WTC11 (cell line): ENCODE results near the gene CEBPB.
"Not testable (repeated sequence)": the region's sequence is repeated elsewhere in the genome, so short reads cannot be mapped to it uniquely, and the experiment has no call there.

Experiments
- ELF4 ChIP-seq: sonication (generic); formaldehyde crosslinking; IDR thresholded peaks from 2 replicates; pipeline ENCODE4 v1.8.1; 2022; ENCODE audit warnings: low read depth, mild to moderate bottlenecking, moderate library complexity, missing genetic modification reagents
- ESRRA ChIP-seq: sonication (generic); formaldehyde crosslinking; IDR thresholded peaks from 2 replicates; pipeline ENCODE4 v1.8.1; 2022; ENCODE audit warnings: mild to moderate bottlenecking, missing genetic modification reagents, borderline replicate concordance
- FOXK1 ChIP-seq: sonication (generic); formaldehyde crosslinking; IDR thresholded peaks from 2 replicates; pipeline ENCODE4 v1.8.0; 2022; ENCODE audit warnings: mild to moderate bottlenecking, moderate library complexity, missing genetic modification reagents
- KAT7 ChIP-seq: sonication (generic); formaldehyde crosslinking; IDR thresholded peaks from 2 replicates; pipeline ENCODE4 v1.8.1; 2023; ENCODE audit warnings: missing genetic modification reagents, mild to moderate bottlenecking, borderline replicate concordance
- PRRX2 ChIP-seq: fragments of 250-450 bp; sonication (Bioruptor Pico); IDR thresholded peaks from 2 replicates; pipeline ENCODE4 v1.8.0; 2021; ENCODE audit warnings: mild to moderate bottlenecking
- SMAD3 ChIP-seq: sonication (generic); formaldehyde crosslinking; IDR thresholded peaks from 2 replicates; pipeline ENCODE4 v1.8.0; 2022; ENCODE audit warnings: missing genetic modification reagents, mild to moderate bottlenecking, borderline replicate concordance
- TF ChIP-seq, protein P1 (sequence below): sonication (generic); formaldehyde crosslinking; IDR thresholded peaks from 2 replicates; pipeline ENCODE4 v1.8.1; 2023; ENCODE audit warnings: mild to moderate bottlenecking, missing genetic modification reagents, moderate library complexity
- TF ChIP-seq, protein P2 (sequence below): fragments of 200-600 bp; IDR thresholded peaks from 2 replicates; pipeline ENCODE4 v1.8.0; 2022; ENCODE audit warnings: antibody characterized with exemption
- TF ChIP-seq, protein P3 (sequence below): sonication (generic); formaldehyde crosslinking; IDR thresholded peaks from 2 replicates; pipeline ENCODE4 v1.8.1; 2022; ENCODE audit warnings: mild to moderate bottlenecking, moderate library complexity, missing genetic modification reagents
- TF ChIP-seq, protein P4 (sequence below): sonication (generic); formaldehyde crosslinking; IDR thresholded peaks from 2 replicates; pipeline ENCODE4 v1.8.1; 2023; ENCODE audit warnings: mild to moderate bottlenecking, missing genetic modification reagents, moderate library complexity

DNA sequence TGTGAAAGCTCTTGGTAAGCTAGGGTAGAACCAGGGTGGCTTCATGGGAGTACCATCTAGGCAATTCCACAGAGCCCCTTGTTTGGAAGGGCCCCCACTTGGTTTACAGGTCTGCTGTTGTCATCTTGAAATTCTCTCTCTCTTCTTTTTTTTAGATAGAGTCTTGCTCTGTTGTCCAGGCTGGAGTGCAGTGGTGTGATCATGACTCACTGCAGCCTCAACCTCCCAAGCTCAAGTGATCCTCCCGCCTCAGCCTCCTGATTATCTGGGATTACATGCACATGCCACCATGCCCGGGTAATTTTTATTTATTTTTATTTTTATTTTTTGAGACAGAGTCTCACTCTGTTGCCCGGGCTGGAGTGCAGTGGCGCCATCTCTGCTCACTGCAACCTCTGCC is 18.2 kb downstream of the CEBPB start:
- not testable (repeated sequence) for TF ChIP-seq SMAD3, ELF4, ESRRA, PRRX2, FOXK1, KAT7 (CRISPR knock-in tag)
- TF ChIP-seq, protein P1, sequence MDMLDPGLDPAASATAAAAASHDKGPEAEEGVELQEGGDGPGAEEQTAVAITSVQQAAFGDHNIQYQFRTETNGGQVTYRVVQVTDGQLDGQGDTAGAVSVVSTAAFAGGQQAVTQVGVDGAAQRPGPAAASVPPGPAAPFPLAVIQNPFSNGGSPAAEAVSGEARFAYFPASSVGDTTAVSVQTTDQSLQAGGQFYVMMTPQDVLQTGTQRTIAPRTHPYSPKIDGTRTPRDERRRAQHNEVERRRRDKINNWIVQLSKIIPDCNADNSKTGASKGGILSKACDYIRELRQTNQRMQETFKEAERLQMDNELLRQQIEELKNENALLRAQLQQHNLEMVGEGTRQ (CRISPR knock-in tag) = not testable (repeated sequence)
- TF ChIP-seq, protein P2, sequence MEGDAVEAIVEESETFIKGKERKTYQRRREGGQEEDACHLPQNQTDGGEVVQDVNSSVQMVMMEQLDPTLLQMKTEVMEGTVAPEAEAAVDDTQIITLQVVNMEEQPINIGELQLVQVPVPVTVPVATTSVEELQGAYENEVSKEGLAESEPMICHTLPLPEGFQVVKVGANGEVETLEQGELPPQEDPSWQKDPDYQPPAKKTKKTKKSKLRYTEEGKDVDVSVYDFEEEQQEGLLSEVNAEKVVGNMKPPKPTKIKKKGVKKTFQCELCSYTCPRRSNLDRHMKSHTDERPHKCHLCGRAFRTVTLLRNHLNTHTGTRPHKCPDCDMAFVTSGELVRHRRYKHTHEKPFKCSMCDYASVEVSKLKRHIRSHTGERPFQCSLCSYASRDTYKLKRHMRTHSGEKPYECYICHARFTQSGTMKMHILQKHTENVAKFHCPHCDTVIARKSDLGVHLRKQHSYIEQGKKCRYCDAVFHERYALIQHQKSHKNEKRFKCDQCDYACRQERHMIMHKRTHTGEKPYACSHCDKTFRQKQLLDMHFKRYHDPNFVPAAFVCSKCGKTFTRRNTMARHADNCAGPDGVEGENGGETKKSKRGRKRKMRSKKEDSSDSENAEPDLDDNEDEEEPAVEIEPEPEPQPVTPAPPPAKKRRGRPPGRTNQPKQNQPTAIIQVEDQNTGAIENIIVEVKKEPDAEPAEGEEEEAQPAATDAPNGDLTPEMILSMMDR = not testable (repeated sequence)
- TF ChIP-seq, protein P3, sequence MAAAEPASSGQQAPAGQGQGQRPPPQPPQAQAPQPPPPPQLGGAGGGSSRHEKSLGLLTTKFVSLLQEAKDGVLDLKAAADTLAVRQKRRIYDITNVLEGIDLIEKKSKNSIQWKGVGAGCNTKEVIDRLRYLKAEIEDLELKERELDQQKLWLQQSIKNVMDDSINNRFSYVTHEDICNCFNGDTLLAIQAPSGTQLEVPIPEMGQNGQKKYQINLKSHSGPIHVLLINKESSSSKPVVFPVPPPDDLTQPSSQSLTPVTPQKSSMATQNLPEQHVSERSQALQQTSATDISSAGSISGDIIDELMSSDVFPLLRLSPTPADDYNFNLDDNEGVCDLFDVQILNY = not testable (repeated sequence)
- TF ChIP-seq, protein P4, sequence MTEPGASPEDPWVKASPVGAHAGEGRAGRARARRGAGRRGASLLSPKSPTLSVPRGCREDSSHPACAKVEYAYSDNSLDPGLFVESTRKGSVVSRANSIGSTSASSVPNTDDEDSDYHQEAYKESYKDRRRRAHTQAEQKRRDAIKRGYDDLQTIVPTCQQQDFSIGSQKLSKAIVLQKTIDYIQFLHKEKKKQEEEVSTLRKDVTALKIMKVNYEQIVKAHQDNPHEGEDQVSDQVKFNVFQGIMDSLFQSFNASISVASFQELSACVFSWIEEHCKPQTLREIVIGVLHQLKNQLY = not testable (repeated sequence)
